Liver (tissue), 9 donors: ENCODE measurements around the gene CRTAP. TPM values are rescaled to one million over a fixed set of nuclear protein-coding genes. Genes with fewer than 3 reads are reported as not detected.

ENCODE experiments used
- DNase-seq: peaks from one replicate; pipeline ENCODE4 v3.0.0-alpha.2; 2017; ENCODE audit warnings: low spot score
- H3K27ac ChIP-seq, 2 donors: one replicate each; pipeline ENCODE4 v1.7.0; 2013; ENCODE audit warnings: inconsistent platforms in 2 of 2, low read length in 2 of 2, control low read depth in 1 of 2, low read depth in 1 of 2, mild to moderate bottlenecking in 1 of 2
- H3K27me3 ChIP-seq, 4 donors: one replicate each; pipeline versions ENCODE4 v1.6.1 to v1.7.0; 2013; ENCODE audit warnings: low read length in 3 of 4, inconsistent platforms in 1 of 4, mild to moderate bottlenecking in 1 of 4, moderate library complexity in 1 of 4; ENCODE audit not compliant: control insufficient read depth in 4 of 4, insufficient read depth in 4 of 4
- H3K36me3 ChIP-seq, 4 donors: one replicate each; pipeline versions ENCODE4 v1.6.1 to v1.7.0; 2013; ENCODE audit warnings: low read length in 3 of 4, mild to moderate bottlenecking in 3 of 4, low read depth in 1 of 4, moderate library complexity in 1 of 4; ENCODE audit not compliant: control insufficient read depth in 4 of 4, insufficient read depth in 3 of 4
- H3K4me1 ChIP-seq, 4 donors: one replicate each; pipeline versions ENCODE4 v1.6.1 to v1.7.0; 2013; ENCODE audit warnings: low read length in 3 of 4, mild to moderate bottlenecking in 3 of 4, moderate library complexity in 1 of 4; ENCODE audit not compliant: control insufficient read depth in 4 of 4, insufficient read depth in 4 of 4
- H3K4me3 ChIP-seq, 3 donors: one replicate each; pipeline versions ENCODE4 v1.6.1 to v1.7.0; 2013; ENCODE audit warnings: low read length in 3 of 3, control low read depth in 1 of 3, low read depth in 1 of 3, mild to moderate bottlenecking in 1 of 3
- H3K9ac ChIP-seq, 2 donors: one replicate each; pipeline ENCODE4 v1.7.0; 2013; ENCODE audit warnings: low read length in 2 of 2, mild to moderate bottlenecking in 2 of 2, moderate library complexity in 2 of 2, control low read depth in 1 of 2, low read depth in 1 of 2
- H3K9me3 ChIP-seq, 4 donors: one replicate each; pipeline versions ENCODE4 v1.6.1 to v1.7.0; 2013; ENCODE audit warnings: low read length in 3 of 4; ENCODE audit not compliant: control insufficient read depth in 4 of 4
- EGR1 ChIP-seq, 2 donors: IDR thresholded peaks; 2 replicates each; pipeline ENCODE4 v1.6.1; 2016 to 2018; ENCODE audit warnings: antibody characterized with exemption in 2 of 2, low read depth in 2 of 2
- FOXA1 ChIP-seq: IDR thresholded peaks from 2 replicates; pipeline ENCODE4 v1.6.1; 2016; ENCODE audit warnings: antibody characterized with exemption
- FOXA2 ChIP-seq: IDR thresholded peaks from 2 replicates; pipeline ENCODE4 v1.6.1; 2016; ENCODE audit warnings: antibody characterized with exemption
- GABPA ChIP-seq, 2 donors: IDR thresholded peaks in 1 of 2; conservative IDR thresholded peaks in 1 of 2; 2 replicates each; pipeline ENCODE4 v1.6.1; 2016; ENCODE audit warnings: antibody characterized with exemption in 2 of 2, mild to moderate bottlenecking in 1 of 2, moderate library complexity in 1 of 2
- HNF4A ChIP-seq, 2 donors: conservative IDR thresholded peaks; 2 replicates each; pipeline ENCODE4 v1.6.1; 2016; ENCODE audit warnings: antibody characterized with exemption in 2 of 2, mild to moderate bottlenecking in 2 of 2
- HNF4G ChIP-seq: IDR thresholded peaks from 2 replicates; pipeline ENCODE4 v1.6.1; 2016; ENCODE audit warnings: antibody characterized with exemption
- JUND ChIP-seq, 2 donors: IDR thresholded peaks; 2 replicates each; pipeline ENCODE4 v1.6.1; 2016; ENCODE audit warnings: antibody characterized with exemption in 2 of 2
- NR2F2 ChIP-seq: IDR thresholded peaks from 2 replicates; pipeline ENCODE4 v1.6.1; 2016; ENCODE audit warnings: antibody characterized with exemption
- RAD21 ChIP-seq, 2 donors: IDR thresholded peaks; 2 replicates each; pipeline ENCODE4 v1.6.1; 2016; ENCODE audit warnings: antibody characterized with exemption in 2 of 2, mild to moderate bottlenecking in 2 of 2
- RXRA ChIP-seq, 2 donors: IDR thresholded peaks; 2 replicates each; pipeline ENCODE4 v1.6.1; 2017 to 2018; ENCODE audit warnings: antibody characterized with exemption in 2 of 2, mild to moderate bottlenecking in 1 of 2
- SP1 ChIP-seq: IDR thresholded peaks from 2 replicates; pipeline ENCODE4 v1.6.1; 2018; ENCODE audit warnings: antibody characterized with exemption, mild to moderate bottlenecking
- TAF1 ChIP-seq: conservative IDR thresholded peaks from 2 replicates; pipeline ENCODE4 v1.6.1; 2016; ENCODE audit warnings: antibody characterized with exemption, mild to moderate bottlenecking
- YY1 ChIP-seq: IDR thresholded peaks from 2 replicates; pipeline ENCODE4 v1.6.1; 2016; ENCODE audit warnings: antibody characterized with exemption, mild to moderate bottlenecking
- WGBS: extraction: QIAGEN DNeasy Blood & Tissue Kit; methylation state at CpG from one replicate; pipeline ENCODE4 v1.1.7; 2013; 5-methylcytosine and 5-hydroxymethylcytosine counted together
- polyA plus RNA-seq, 2 donors: library from polyadenylated mRNA; stranded (reverse) in 1 of 2; unstranded in 1 of 2; fragments of 200-250 nt in 1 of 2; fragments of >200 nt in 1 of 2; fragmentation: Nextera tagmentation in 1 of 2; extraction: Ambion mirVana in 1 of 2; gene quantifications; one replicate each; pipeline versions ENCODE4 v1.2.1 to v1.2.3, GENCODE V29; 2013 to 2015
- total RNA-seq, 2 donors: library from RNA; depleted of rRNA; stranded (reverse); fragments of >200 nt; gene quantifications; one replicate each; pipeline ENCODE4 v1.2.3, GENCODE V29; 2014
- TF ChIP-seq, protein P1 (sequence below): IDR thresholded peaks from 2 replicates; pipeline ENCODE4 v1.6.1; 2016; ENCODE audit warnings: antibody characterized with exemption
- TF ChIP-seq, protein P2 (sequence below): fragments of 150-350 bp; IDR thresholded peaks from 2 replicates; pipeline ENCODE4 v1.5.1; 2017; ENCODE audit warnings: improper control_type of control experiment, low read depth, low read length; ENCODE audit not compliant: missing input control
- TF ChIP-seq, protein P3 (sequence below): IDR thresholded peaks from 2 replicates; pipeline ENCODE4 v1.6.1; 2016; ENCODE audit warnings: antibody characterized with exemption
- TF ChIP-seq, protein P4 (sequence below): IDR thresholded peaks from 2 replicates; pipeline ENCODE4 v1.6.1; 2016; ENCODE audit warnings: antibody characterized with exemption
- TF ChIP-seq, protein P5 (sequence below): IDR thresholded peaks from 2 replicates; pipeline ENCODE4 v1.6.1; 2016; ENCODE audit warnings: antibody characterized with exemption, mild to moderate bottlenecking
- donor health status: healthy.
- donor health status: healthy.
- donor health status: healthy.
- donor health status: healthy.
- donor health status: healthy.

Gene CRTAP
- total and polyA plus RNA-seq, 4 donors, result 26.5 to 47.6 (median 38.5) TPM

DNA sequence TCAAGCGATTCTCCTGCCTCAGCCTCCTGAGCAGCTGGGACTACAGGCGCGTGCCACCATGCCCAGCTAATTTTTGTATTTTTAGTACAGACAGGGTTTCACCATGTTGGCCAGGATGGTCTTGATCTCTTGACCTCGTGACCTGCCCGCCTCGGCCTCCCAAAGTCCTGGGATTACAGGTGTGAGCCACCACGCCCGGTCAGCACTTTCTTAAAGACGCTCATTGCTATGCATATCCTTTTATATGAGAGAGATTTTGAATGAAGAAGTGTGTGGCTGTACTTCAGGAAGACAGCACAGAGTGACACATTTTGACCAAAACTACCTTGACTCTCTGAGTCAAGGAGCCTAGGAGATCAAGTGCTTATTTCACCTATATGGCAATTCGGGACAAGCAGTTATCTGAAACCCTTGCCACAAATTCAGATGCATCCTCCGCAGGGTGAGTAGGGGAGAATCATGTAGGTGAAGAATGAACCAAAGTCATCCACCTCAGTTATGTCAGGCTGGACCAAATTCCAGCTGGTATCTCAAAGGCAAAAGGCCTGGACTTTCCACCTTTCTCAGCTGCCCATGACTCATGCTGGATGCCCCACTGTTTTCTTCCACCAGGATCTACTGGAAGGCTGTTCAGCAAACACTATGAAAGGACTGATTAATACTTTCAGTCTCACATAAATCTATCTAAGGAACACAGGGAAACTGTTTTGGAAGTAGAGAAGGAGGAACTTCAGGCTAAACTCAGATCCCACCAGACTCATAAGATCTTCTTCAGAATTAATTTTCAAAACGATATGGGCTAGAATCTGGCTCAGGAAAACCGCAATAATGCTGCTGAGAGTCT, 72.9 kb downstream of the CRTAP start:
- Histone ChIP-seq H3K36me3 (no peaks in the 10 kb centered on the region), H3K4me1 (no peaks in the 10 kb centered on the region), H3K9ac (no peak overlapping the region), H3K9me3 (no peaks in the 10 kb centered on the region), H3K27me3 (no peaks in the 10 kb centered on the region), H3K27ac (no peak overlapping the region), H3K4me3 (no peak overlapping the region)
- TF ChIP-seq RAD21 (IDR thresholded peaks at IDR 0.05), result no peak
- TF ChIP-seq YY1, result no peak
- no peak for TF ChIP-seq HNF4A (conservative IDR thresholded peaks at IDR 0.05)
- TF ChIP-seq, protein P1, sequence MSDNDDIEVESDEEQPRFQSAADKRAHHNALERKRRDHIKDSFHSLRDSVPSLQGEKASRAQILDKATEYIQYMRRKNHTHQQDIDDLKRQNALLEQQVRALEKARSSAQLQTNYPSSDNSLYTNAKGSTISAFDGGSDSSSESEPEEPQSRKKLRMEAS, result no peak
- no peak for TF ChIP-seq RXRA (IDR thresholded peaks at IDR 0.05)
- TF ChIP-seq EGR1 (IDR thresholded peaks at IDR 0.05; ENCODE audit: low read depth in 2 of 2), result no peak
- TF ChIP-seq HNF4G, result no peak
- TF ChIP-seq TAF1, result no peak
- WGBS, result 93% methylated on average over 13 of the region's 13 CpGs
- DNase-seq, result no peak

DNA sequence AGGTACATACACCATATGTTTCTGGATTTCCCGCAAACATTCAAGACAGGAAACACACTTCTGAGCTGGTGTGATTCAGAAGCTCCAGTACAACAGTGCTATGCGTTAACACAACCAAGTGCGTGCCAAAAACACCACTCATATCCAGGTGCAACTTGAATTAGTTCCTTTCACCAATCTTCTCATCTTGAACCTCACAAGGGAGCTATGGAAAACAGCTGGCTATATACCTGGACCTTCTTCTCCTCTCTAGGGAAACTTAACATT, 73.5 kb downstream of the CRTAP start:
- no peaks in the 10 kb centered on the region for H3K27me3 ChIP-seq
- WGBS, result 94% methylated on average over 3 of the region's 3 CpGs
- H3K36me3 ChIP-seq, result no peaks in the 10 kb centered on the region
- H3K4me1 ChIP-seq, result no peaks in the 10 kb centered on the region
- no peak overlapping the region for H3K9ac ChIP-seq
- H3K4me3 ChIP-seq, result no peak overlapping the region
- DNase-seq, result no peak
- no peak overlapping the region for H3K27ac ChIP-seq
- TF ChIP-seq NR2F2, result no peak
- no peak for TF ChIP-seq FOXA2
- TF ChIP-seq RXRA (IDR thresholded peaks at IDR 0.05), result no peak
- TF ChIP-seq, protein P2, sequence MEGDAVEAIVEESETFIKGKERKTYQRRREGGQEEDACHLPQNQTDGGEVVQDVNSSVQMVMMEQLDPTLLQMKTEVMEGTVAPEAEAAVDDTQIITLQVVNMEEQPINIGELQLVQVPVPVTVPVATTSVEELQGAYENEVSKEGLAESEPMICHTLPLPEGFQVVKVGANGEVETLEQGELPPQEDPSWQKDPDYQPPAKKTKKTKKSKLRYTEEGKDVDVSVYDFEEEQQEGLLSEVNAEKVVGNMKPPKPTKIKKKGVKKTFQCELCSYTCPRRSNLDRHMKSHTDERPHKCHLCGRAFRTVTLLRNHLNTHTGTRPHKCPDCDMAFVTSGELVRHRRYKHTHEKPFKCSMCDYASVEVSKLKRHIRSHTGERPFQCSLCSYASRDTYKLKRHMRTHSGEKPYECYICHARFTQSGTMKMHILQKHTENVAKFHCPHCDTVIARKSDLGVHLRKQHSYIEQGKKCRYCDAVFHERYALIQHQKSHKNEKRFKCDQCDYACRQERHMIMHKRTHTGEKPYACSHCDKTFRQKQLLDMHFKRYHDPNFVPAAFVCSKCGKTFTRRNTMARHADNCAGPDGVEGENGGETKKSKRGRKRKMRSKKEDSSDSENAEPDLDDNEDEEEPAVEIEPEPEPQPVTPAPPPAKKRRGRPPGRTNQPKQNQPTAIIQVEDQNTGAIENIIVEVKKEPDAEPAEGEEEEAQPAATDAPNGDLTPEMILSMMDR, result no peak
- no peak for TF ChIP-seq RAD21 (IDR thresholded peaks at IDR 0.05)
- no peak for TF ChIP-seq GABPA (IDR thresholded peaks at IDR 0.05 in 1 of 2, conservative IDR thresholded peaks at IDR 0.05 in 1 of 2)
- TF ChIP-seq YY1, result no peak
- TF ChIP-seq, protein P3, sequence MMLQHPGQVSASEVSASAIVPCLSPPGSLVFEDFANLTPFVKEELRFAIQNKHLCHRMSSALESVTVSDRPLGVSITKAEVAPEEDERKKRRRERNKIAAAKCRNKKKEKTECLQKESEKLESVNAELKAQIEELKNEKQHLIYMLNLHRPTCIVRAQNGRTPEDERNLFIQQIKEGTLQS, result no peak
- TF ChIP-seq, protein P4, sequence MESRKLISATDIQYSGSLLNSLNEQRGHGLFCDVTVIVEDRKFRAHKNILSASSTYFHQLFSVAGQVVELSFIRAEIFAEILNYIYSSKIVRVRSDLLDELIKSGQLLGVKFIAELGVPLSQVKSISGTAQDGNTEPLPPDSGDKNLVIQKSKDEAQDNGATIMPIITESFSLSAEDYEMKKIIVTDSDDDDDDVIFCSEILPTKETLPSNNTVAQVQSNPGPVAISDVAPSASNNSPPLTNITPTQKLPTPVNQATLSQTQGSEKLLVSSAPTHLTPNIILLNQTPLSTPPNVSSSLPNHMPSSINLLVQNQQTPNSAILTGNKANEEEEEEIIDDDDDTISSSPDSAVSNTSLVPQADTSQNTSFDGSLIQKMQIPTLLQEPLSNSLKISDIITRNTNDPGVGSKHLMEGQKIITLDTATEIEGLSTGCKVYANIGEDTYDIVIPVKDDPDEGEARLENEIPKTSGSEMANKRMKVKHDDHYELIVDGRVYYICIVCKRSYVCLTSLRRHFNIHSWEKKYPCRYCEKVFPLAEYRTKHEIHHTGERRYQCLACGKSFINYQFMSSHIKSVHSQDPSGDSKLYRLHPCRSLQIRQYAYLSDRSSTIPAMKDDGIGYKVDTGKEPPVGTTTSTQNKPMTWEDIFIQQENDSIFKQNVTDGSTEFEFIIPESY, result no peak
- no peak for TF ChIP-seq FOXA1
- TF ChIP-seq JUND (IDR thresholded peaks at IDR 0.05), result no peak
- no peak for TF ChIP-seq SP1
- TF ChIP-seq EGR1 (IDR thresholded peaks at IDR 0.05; ENCODE audit: low read depth in 2 of 2), result no peak
- TF ChIP-seq HNF4A (conservative IDR thresholded peaks at IDR 0.05), result no peak
- TF ChIP-seq, protein P5, sequence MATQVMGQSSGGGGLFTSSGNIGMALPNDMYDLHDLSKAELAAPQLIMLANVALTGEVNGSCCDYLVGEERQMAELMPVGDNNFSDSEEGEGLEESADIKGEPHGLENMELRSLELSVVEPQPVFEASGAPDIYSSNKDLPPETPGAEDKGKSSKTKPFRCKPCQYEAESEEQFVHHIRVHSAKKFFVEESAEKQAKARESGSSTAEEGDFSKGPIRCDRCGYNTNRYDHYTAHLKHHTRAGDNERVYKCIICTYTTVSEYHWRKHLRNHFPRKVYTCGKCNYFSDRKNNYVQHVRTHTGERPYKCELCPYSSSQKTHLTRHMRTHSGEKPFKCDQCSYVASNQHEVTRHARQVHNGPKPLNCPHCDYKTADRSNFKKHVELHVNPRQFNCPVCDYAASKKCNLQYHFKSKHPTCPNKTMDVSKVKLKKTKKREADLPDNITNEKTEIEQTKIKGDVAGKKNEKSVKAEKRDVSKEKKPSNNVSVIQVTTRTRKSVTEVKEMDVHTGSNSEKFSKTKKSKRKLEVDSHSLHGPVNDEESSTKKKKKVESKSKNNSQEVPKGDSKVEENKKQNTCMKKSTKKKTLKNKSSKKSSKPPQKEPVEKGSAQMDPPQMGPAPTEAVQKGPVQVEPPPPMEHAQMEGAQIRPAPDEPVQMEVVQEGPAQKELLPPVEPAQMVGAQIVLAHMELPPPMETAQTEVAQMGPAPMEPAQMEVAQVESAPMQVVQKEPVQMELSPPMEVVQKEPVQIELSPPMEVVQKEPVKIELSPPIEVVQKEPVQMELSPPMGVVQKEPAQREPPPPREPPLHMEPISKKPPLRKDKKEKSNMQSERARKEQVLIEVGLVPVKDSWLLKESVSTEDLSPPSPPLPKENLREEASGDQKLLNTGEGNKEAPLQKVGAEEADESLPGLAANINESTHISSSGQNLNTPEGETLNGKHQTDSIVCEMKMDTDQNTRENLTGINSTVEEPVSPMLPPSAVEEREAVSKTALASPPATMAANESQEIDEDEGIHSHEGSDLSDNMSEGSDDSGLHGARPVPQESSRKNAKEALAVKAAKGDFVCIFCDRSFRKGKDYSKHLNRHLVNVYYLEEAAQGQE, result no peak
- H3K9me3 ChIP-seq, result no peaks in the 10 kb centered on the region
